HG03354 (cell line): ENCODE measurements around the gene ABCD4.

Experiments used
- ATAC-seq: cut with Tn5 transposase; IDR thresholded peaks from one replicate; pipeline ENCODE4 v1.9.1; 2021; ENCODE audit warnings: mild to moderate bottlenecking; ENCODE audit not compliant: unreplicated experiment, poor library complexity, severe bottlenecking

The ABCD4 gene

GRCh38 chr14:74263921-74264320 lies 38.8 kb downstream of the ABCD4 start:
- ATAC-seq = no peak

GRCh38 chr14:74263181-74263580 lies 39.6 kb downstream of the ABCD4 start:
- no peak for ATAC-seq

GRCh38 chr14:74262076-74262475 lies 40.7 kb downstream of the ABCD4 start:
- ATAC-seq = no peak

GRCh38 chr14:74261288-74261687 lies 41.4 kb downstream of the ABCD4 start:
- no peak for ATAC-seq

GRCh38 chr14:74260525-74261233 lies 42.1 kb downstream of the ABCD4 start:
- ATAC-seq = no peak

- no peak for ATAC-seq
Measured at GRCh38 chr14:74259513-74259912, 43.2 kb downstream of the ABCD4 start.

- no peak for ATAC-seq
Measured at GRCh38 chr14:74258764-74259035, 44.0 kb downstream of the ABCD4 start.

GRCh38 chr14:74257941-74258763 lies 44.6 kb downstream of the ABCD4 start:
- peak; percentile 19 for ATAC-seq

GRCh38 chr14:74257078-74257940 lies 45.4 kb downstream of the ABCD4 start:
- peak; percentile 78 for ATAC-seq

GRCh38 chr14:74255281-74255680 lies 47.5 kb downstream of the ABCD4 start:
- ATAC-seq = no peak

- no peak for ATAC-seq
Measured at GRCh38 chr14:74249433-74250375, 53.0 kb downstream of the ABCD4 start.

- no peak for ATAC-seq
Measured at GRCh38 chr14:74248017-74248416, 54.7 kb downstream of the ABCD4 start.

- ATAC-seq = no peak
Measured at GRCh38 chr14:74246542-74246941, 56.2 kb downstream of the ABCD4 start.

- ATAC-seq = no peak
Measured at GRCh38 chr14:74245292-74245691, 57.4 kb downstream of the ABCD4 start.

- ATAC-seq = no peak
Measured at GRCh38 chr14:74244115-74244514, 58.6 kb downstream of the ABCD4 start.

GRCh38 chr14:74243051-74243450 lies 59.7 kb downstream of the ABCD4 start:
- ATAC-seq = no peak

- ATAC-seq = no peak
Measured at GRCh38 chr14:74242780-74243042, 60.0 kb downstream of the ABCD4 start.

GRCh38 chr14:74242021-74242779 lies 60.5 kb downstream of the ABCD4 start:
- no peak for ATAC-seq

GRCh38 chr14:74241652-74242017 lies 61.1 kb downstream of the ABCD4 start:
- ATAC-seq = no peak
